Mesothelial cell of epicardium (in vitro differentiated cells): ENCODE measurements around the gene TECPR2. TPM values are rescaled to one million over a fixed set of nuclear protein-coding genes. Genes with fewer than 3 reads are reported as not detected.
A peak's percentile ranks its signal among the peaks of the same experiment; 100 is the strongest.

ENCODE experiments used
- DNase-seq, 2 experiments: peaks; one replicate each; pipeline ENCODE4 v3.0.0; 2021; ENCODE audit warnings: low spot score in 2 of 2; ENCODE audit not compliant: unreplicated experiment in 2 of 2
- H3K27ac Mint-ChIP-seq: 2 replicates; pipeline ENCODE4 v1.8.0; 2021; ENCODE audit warnings: mixed read lengths
- H3K27me3 Mint-ChIP-seq: 2 replicates; pipeline ENCODE4 v1.8.0; 2021; ENCODE audit warnings: low read depth, mixed read lengths
- H3K36me3 Mint-ChIP-seq: 2 replicates; pipeline ENCODE4 v1.8.0; 2021; ENCODE audit warnings: mixed read lengths
- H3K4me1 Mint-ChIP-seq: 2 replicates; pipeline ENCODE4 v1.8.0; 2021; ENCODE audit warnings: mixed read lengths
- H3K4me3 Mint-ChIP-seq: 2 replicates; pipeline ENCODE4 v1.8.0; 2021; ENCODE audit warnings: mild to moderate bottlenecking, moderate library complexity, mixed read lengths
- H3K9me3 Mint-ChIP-seq: 2 replicates; pipeline ENCODE4 v1.8.0; 2021; ENCODE audit warnings: mixed read lengths
- CTCF ChIP-seq: fragments of 200-600 bp; sonication (generic); IDR thresholded peaks from one replicate; pipeline ENCODE4 v1.5.0; 2021; ENCODE audit warnings: antibody characterized with exemption; ENCODE audit not compliant: unreplicated experiment
- total RNA-seq: library from RNA; stranded (reverse); gene quantifications from 3 replicates; pipeline ENCODE4 v1.2.1, GENCODE V29; 2021

Gene TECPR2
- total RNA-seq, 1 donor from 2014 or later: 30.0 TPM

DNA sequence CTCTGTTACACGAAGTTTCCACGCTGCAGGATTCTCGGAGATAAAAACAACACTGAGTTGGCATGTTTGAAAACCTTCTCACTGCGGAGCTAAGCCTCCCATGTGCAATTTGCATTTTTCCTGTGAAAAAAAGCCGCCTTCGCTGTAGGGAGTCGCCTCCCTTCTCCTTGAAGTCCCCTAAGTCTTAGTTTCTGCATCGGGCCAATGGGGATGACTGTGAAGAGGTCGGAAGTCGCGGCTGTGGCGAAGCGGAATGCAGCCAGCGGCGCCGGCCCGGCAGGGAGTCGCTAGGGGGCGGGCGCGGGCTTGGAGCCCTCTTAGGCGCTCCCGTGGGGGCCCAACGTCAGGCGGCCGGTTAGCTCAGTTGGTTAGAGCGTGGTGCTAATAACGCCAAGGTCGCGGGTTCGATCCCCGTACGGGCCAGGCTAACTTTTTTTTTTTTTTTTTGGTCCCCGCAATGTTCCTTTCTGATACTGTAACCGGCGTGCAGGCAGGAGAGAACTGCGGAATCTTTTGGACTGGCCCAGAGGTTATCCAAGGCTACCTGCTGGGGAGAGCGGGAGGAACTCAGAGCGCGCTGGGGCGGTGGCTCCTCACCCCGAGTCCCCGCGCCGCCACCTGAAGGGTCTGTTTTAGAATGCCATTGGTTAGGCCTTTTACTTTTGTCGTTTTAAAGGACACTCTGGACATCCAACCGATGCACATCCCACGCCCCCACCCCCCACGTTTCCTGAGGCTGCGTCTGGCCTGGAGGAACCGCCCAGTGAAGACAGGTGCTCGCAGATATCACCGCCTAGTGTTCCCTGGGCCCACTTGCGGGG is 45.8 kb upstream of the TECPR2 start:
- peak; percentile 94 to 100 for DNase-seq
- Mint-ChIP-seq H3K36me3 (no peaks in the 10 kb centered on the region), H3K4me1 (peaks cover 43% of the 10 kb centered on the region), H3K9me3 (no peaks in the 10 kb centered on the region), H3K4me3 (peak overlapping the region; percentile 94), H3K27ac (peak overlapping the region; percentile 99), H3K27me3 (no peaks in the 10 kb centered on the region)
- peak; percentile 80 for TF ChIP-seq CTCF

GRCh38 chr14:102317564-102318248 is 45.0 kb upstream of the TECPR2 start:
- peaks cover 43% of the 10 kb centered on the region for H3K4me1 Mint-ChIP-seq
- H3K27me3 Mint-ChIP-seq: no peaks in the 10 kb centered on the region
- no peaks in the 10 kb centered on the region for H3K9me3 Mint-ChIP-seq
- H3K4me3 Mint-ChIP-seq: peak overlapping the region; percentile 94
- no peak for TF ChIP-seq CTCF
- peak overlapping the region; percentile 99 for H3K27ac Mint-ChIP-seq
- DNase-seq: no peak
- H3K36me3 Mint-ChIP-seq: no peaks in the 10 kb centered on the region

DNA sequence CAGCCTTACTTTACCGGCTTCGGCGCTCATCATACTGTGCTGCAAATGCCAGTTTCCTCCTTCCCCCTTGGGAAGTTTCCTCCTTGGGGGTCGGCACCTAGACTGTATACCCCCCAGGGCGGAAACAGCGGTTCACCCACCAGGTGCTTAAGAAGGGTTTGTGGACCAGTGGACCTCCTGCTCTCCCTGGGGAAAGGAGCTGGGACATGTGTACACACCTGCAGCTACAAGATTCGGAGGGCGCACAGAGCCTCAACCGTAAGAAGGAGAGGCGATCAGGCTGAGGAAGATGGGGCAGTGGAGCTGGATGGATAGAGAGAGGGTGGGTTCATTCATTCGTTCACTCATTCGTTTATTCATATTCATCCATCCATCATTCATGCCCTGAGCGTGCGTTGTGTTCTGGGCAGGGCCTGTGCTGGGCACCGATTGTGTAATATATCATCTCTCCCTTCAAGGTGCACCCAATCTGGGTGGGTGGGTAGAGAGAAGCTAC is 43.9 kb upstream of the TECPR2 start:
- H3K4me3 Mint-ChIP-seq: peak overlapping the region; percentile 94
- no peaks in the 10 kb centered on the region for H3K9me3 Mint-ChIP-seq
- peaks cover 41% of the 10 kb centered on the region for H3K4me1 Mint-ChIP-seq
- no peaks in the 10 kb centered on the region for H3K36me3 Mint-ChIP-seq
- DNase-seq: no peak
- H3K27me3 Mint-ChIP-seq: no peaks in the 10 kb centered on the region
- no peak for TF ChIP-seq CTCF
- peak overlapping the region; percentile 98 for H3K27ac Mint-ChIP-seq

DNA sequence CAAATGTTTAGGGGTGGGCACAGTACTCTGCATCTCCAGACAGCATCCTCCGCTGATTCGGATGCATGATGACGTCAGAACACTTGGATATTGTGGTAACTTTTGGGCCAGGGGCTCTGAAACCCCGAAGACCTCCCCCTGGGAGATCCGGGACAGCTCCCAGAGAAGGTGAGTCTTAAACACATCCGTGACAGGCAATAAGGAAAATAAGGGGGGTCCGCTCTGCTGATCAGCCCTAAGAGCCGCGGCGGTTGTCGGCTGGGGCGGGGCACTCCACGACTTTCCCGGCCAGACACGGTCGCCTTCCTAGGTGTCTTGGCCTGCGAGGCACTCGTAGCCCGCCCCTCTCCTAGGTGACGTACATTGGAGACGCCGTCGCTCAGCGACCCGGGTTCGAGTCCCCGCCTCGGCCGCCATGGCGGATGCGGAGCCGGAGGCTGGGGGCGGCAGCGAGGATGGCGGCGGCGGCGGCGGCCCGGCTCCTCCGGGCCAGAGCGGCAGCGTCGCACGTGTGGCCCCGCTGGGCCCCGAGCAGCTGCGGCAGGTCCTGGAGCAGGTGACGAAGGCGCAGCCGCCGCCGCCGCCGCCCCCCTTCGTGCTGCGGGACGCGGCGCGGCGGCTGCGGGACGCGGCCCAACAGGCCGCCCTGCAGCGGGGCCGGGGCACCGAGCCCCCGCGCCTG is 43.2 kb upstream of the TECPR2 start, which contains the start of gene ZNF839:
Gene ZNF839, plus strand, starts transcription at position 396 of the 682 bp plus-strand sequence. Its CDS starts 20 bp downstream, at position 416.
- DNase-seq: peak; percentile 80 to 87
- peak within 1 kb of the TSS; percentile 98 for H3K27ac Mint-ChIP-seq
- no peaks in the 10 kb centered on the region for H3K9me3 Mint-ChIP-seq
- no peaks in the 10 kb centered on the region for H3K36me3 Mint-ChIP-seq
- peaks cover 34% of the 10 kb centered on the region for H3K4me1 Mint-ChIP-seq
- H3K4me3 Mint-ChIP-seq: peak within 1 kb of the TSS; percentile 94
- no peak for TF ChIP-seq CTCF
- H3K27me3 Mint-ChIP-seq: no peaks in the 10 kb centered on the region

DNA sequence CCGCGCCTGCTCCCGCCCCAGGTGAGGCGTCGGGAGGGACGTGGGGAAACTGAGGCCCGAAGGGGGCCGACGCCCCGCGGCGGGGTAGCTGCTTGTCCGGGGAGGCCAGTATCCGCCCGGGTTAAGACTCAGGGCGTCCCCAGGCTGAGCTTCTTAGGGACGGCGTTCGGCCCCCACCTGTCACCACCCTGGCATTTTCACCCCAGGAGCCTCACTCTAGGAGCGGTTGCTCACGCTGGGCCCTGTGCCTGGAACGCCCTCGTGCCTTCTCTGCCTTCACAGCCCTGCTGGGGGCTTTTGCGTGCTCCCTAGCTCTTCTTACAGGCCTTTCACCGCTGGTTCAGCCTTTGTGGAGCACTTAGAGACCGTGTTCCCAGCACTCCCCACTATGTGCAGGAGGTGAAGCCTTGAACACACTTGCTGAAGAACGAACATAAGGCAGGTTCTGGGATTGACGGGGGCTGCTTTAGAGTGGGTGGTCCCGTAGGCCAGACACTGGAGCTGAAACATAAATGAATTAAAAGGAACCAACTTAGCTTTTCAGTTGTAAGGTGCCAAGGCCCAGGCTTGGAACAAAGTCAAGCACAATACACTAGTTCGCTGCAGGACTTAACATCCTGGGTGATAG is 42.6 kb upstream of the TECPR2 start:
- Mint-ChIP-seq H3K27me3 (no peaks in the 10 kb centered on the region), H3K27ac (peak overlapping the region; percentile 97), H3K36me3 (no peaks in the 10 kb centered on the region), H3K4me1 (peaks cover 33% of the 10 kb centered on the region), H3K9me3 (no peaks in the 10 kb centered on the region), H3K4me3 (peak overlapping the region; percentile 88)
- DNase-seq: peak in 1 of 2 experiments; percentile 52
- no peak for TF ChIP-seq CTCF
